Measurements from ENCODE around the gene IGFLR1. TPM values are rescaled to one million over a fixed set of nuclear protein-coding genes. Genes with fewer than 3 reads are reported as not detected.

Gene IGFLR1
- total RNA-seq, 1 donor from 2014 or later, result 16.9 TPM

DNA sequence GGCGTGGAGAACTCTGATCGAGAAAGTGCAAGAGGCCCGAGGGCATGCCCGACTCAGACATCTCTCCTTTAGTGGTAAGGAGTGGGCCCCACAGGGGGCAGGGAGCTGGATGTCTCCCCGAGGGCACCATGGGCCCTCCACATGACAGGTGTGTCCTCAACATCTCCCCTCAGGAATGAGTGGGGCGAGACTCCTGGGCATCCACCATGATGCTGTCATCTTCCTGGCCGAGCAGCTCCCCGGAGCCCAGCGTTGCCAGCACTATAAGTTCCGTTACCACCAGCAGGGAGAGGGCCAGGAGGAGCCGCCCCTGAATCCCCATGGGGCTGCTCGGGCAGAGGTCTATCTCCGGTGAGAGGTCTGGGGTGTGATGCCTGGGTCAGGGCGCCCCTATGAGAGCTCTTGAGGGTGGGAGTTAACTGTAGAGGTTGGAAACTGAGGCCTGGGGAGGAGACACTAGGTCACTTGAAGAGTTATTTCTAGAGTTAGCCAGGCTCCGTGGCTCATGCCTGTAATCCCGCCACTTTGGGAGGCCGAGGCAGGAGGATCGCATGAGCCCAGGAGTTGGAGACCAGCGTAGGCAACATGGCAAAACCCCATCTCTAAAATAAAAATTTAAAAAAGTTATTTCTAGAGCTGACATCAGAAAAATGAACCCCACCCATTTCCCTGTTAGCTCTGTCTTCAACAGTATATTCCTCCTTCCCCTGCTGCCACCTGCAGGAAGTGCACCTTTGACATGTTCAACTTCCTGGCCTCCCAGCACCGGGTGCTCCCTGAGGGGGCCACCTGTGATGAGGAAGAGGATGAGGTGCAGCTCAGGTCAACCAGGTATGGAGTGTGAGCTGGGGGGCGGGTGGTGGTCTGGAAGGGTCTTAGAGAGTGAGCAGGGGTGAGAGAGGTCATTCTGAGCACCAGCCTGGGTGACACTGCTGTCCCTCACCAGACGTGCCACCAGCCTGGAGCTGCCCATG is 5.1 kb downstream of the IGFLR1 start:
- Histone ChIP-seq H3K9me3 (no peaks in the 10 kb centered on the region), H3K27ac (no peak overlapping the region), H3K27me3 (no peaks in the 10 kb centered on the region), H3K36me3 (peaks cover 55% of the 10 kb centered on the region), H3K4me1 (peaks cover 14% of the 10 kb centered on the region), H3K4me3 (no peak overlapping the region)
- TF ChIP-seq, protein P1, sequence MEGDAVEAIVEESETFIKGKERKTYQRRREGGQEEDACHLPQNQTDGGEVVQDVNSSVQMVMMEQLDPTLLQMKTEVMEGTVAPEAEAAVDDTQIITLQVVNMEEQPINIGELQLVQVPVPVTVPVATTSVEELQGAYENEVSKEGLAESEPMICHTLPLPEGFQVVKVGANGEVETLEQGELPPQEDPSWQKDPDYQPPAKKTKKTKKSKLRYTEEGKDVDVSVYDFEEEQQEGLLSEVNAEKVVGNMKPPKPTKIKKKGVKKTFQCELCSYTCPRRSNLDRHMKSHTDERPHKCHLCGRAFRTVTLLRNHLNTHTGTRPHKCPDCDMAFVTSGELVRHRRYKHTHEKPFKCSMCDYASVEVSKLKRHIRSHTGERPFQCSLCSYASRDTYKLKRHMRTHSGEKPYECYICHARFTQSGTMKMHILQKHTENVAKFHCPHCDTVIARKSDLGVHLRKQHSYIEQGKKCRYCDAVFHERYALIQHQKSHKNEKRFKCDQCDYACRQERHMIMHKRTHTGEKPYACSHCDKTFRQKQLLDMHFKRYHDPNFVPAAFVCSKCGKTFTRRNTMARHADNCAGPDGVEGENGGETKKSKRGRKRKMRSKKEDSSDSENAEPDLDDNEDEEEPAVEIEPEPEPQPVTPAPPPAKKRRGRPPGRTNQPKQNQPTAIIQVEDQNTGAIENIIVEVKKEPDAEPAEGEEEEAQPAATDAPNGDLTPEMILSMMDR (IDR thresholded peaks at IDR 0.05), result no peak
- no peak for ATAC-seq
- DNase-seq, result no peak
- intact Hi-C loops (cut with DNase I), result no loop called here

DNA sequence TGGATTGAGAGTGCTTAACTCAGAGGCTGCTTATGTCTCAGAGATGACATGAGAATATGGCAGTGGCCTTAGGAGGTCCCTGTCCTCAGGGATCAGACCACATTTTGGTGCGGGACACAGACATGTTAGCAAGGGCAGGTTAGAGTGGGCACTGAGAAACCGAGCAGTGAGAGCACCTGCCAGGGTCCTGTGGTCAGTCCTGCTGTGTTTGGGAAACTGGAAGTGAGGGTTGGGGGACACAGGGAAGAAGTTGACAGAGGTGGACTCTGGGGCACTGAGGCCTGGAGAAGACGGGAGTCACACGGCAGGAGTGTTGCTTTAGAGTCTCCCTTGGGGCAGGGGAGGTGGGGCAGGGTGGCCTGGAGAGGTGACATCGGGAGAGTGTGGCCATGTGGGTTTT is 7.4 kb downstream of the IGFLR1 start:
- DNase-seq, result no peak
- Histone ChIP-seq H3K36me3 (peaks cover 78% of the 10 kb centered on the region), H3K4me3 (no peak overlapping the region), H3K9me3 (no peaks in the 10 kb centered on the region), H3K4me1 (peaks cover 7% of the 10 kb centered on the region), H3K27me3 (no peaks in the 10 kb centered on the region), H3K27ac (no peak overlapping the region)
- intact Hi-C loops (cut with DNase I), result no loop called here
- TF ChIP-seq, protein P1 (IDR thresholded peaks at IDR 0.05), result no peak
- no peak for ATAC-seq

DNA sequence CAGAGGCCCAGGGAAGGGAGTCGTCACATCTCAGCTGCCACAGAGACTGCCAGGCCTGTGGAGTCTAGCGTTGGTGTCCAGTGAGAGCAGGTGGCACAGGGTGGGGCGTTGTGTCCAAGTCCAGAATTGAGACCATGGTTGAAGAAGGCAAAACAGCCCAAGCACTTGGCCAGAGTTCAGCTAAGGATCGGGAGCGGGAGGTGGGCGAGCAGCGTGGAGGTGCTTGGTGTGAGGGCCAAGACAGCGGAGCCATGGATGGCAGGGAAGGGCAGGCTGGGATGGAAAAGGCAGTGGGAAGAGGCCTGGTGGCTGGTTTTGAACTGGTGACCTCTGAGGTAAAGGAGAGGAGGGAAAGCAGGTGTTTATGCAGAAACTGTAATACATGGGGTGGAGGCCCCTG is 8.0 kb downstream of the IGFLR1 start:
- Histone ChIP-seq H3K27me3 (no peaks in the 10 kb centered on the region), H3K9me3 (no peaks in the 10 kb centered on the region), H3K36me3 (peaks cover 83% of the 10 kb centered on the region), H3K27ac (no peak overlapping the region), H3K4me3 (no peak overlapping the region), H3K4me1 (peaks cover under 1% of the 10 kb centered on the region)
- ATAC-seq (no peak), DNase-seq (no peak)
- intact Hi-C loops (cut with DNase I), result no loop called here
- TF ChIP-seq, protein P1 (IDR thresholded peaks at IDR 0.05), result no peak

DNA sequence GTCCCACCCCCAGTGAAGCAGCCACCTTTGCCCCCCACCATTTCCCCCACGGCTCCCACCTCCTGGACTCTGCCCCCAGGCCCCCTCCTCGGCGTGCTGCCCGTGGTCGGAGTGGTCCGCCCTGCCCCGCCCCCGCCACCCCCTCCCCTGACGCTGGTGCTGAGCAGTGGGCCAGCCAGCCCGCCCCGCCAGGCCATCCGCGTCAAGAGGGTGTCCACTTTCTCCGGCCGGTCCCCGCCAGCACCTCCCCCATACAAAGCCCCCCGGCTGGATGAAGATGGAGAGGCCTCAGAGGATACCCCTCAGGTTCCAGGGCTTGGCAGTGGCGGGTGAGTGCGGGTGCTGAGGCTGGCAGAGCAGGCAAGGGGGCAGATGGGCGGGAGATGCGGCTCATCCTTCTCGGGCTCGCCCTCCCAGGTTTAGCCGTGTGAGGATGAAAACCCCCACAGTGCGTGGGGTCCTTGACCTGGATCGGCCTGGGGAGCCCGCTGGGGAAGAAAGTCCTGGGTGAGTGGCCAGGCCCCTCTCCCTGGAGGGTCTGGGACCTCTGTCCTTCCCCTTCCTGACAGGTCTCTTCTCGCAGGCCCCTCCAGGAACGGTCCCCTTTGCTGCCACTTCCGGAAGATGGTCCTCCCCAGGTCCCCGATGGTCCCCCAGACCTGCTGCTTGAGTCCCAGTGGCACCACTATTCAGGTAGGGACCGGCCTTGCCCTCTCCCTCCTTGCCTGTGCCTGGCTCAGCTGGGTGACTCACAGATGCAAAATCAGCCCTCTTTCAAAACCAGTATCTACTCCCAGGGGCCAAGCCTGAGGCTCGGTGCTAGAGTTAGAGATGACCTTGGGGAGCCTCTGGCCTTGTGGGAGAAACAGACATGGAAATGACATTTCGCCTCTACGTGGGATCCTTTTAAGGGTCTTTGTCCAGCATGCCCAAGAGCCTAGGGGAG is 8.8 kb downstream of the IGFLR1 start:
- no peaks in the 10 kb centered on the region for H3K27me3 ChIP-seq
- no peak overlapping the region for H3K27ac ChIP-seq
- no peak overlapping the region for H3K4me3 ChIP-seq
- DNase-seq, result no peak
- TF ChIP-seq, protein P1 (IDR thresholded peaks at IDR 0.05), result no peak
- H3K4me1 ChIP-seq, result no peaks in the 10 kb centered on the region
- intact Hi-C loops (cut with DNase I), result no loop called here
- H3K36me3 ChIP-seq, result peaks cover 83% of the 10 kb centered on the region
- H3K9me3 ChIP-seq, result no peaks in the 10 kb centered on the region
- no peak for ATAC-seq

DNA sequence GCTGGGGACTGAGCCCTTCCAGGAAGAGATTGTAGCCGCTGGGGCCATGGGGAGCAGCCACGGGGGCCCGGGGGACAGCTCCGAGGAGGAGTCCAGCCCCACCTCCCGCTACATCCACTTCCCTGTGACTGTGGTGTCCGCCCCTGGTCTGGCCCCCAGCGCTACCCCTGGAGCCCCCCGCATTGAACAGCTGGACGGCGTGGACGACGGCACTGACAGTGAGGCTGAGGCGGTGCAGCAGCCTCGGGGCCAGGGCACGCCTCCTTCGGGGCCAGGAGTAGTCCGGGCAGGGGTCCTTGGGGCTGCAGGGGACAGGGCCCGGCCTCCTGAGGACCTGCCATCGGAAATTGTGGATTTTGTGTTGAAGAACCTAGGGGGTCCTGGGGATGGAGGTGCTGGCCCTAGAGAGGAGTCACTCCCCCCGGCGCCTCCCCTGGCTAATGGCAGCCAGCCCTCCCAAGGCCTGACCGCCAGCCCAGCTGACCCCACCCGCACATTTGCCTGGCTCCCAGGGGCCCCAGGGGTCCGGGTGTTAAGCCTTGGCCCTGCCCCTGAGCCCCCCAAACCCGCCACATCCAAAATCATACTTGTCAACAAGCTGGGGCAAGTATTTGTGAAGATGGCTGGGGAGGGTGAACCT is 9.6 kb downstream of the IGFLR1 start:
- DNase-seq (no peak), ATAC-seq (no peak)
- peaks cover 83% of the 10 kb centered on the region for H3K36me3 ChIP-seq
- intact Hi-C loops (cut with DNase I), result no loop called here
- TF ChIP-seq, protein P1 (IDR thresholded peaks at IDR 0.05), result no peak
- no peak overlapping the region for H3K27ac ChIP-seq
- no peaks in the 10 kb centered on the region for H3K27me3 ChIP-seq
- H3K9me3 ChIP-seq, result no peaks in the 10 kb centered on the region
- H3K4me1 ChIP-seq, result no peaks in the 10 kb centered on the region
- no peak overlapping the region for H3K4me3 ChIP-seq

Measured in upper lobe of right lung (tissue), 1 donor.